CD4-positive, alpha-beta memory T cell (primary cell): ENCODE data around the gene GEN1. TPM values are rescaled to one million over a fixed set of nuclear protein-coding genes. Genes with fewer than 3 reads are reported as not detected.

Experiments used
- CTCF ChIA-PET: fragments of 350-600 bp; sonication (Branson Sonifier 250); formaldehyde crosslinking; loops from one replicate; lab custom pipeline; 2021; ENCODE audit warnings: inconsistent platforms; ENCODE audit not compliant: partially characterized antibody; lab: Charles Lee
- POLR2A ChIA-PET: fragments of 350-600 bp; sonication (Branson Sonifier 250); formaldehyde crosslinking; loops from one replicate; lab custom pipeline; 2021; ENCODE audit not compliant: partially characterized antibody; lab: Charles Lee
- DNase-seq, 5 donors: peaks; one replicate each; pipeline versions ENCODE4 v3.0.0 to v3.0.0-alpha.2; 2020 to 2022; ENCODE audit warnings: mixed read lengths in 1 of 5
- H3K27ac ChIP-seq: one replicate; pipeline ENCODE4 v1.7.0; 2013; ENCODE audit warnings: low read depth, low read length
- H3K27me3 ChIP-seq: 2 replicates; pipeline ENCODE4 v1.7.0; 2013; ENCODE audit warnings: mild to moderate bottlenecking, low read length, moderate library complexity; ENCODE audit not compliant: insufficient read depth
- H3K36me3 ChIP-seq: 2 replicates; pipeline ENCODE4 v1.7.0; 2013; ENCODE audit warnings: mild to moderate bottlenecking, low read length, moderate library complexity; ENCODE audit not compliant: insufficient read depth
- H3K4me1 ChIP-seq: 2 replicates; pipeline ENCODE4 v1.7.0; 2013; ENCODE audit warnings: mild to moderate bottlenecking, low read length, moderate library complexity; ENCODE audit not compliant: insufficient read depth
- H3K4me3 ChIP-seq, 2 donors: one replicate each; pipeline ENCODE4 v1.7.0; 2013; ENCODE audit warnings: low read length in 2 of 2, mild to moderate bottlenecking in 1 of 2
- H3K9me3 ChIP-seq, 2 donors: one replicate each; pipeline ENCODE4 v1.7.0; 2013; ENCODE audit warnings: low read length in 2 of 2, control low read depth in 1 of 2; ENCODE audit not compliant: control insufficient read depth in 1 of 2
- H3K27ac Mint-ChIP-seq, 7 donors: one replicate each; pipeline ENCODE4 v1.8.0; 2020 to 2021; ENCODE audit warnings: mixed read lengths in 7 of 7, mild to moderate bottlenecking in 6 of 7, inconsistent platforms in 3 of 7, moderate library complexity in 3 of 7
- H3K27me3 Mint-ChIP-seq, 2 donors: one replicate each; pipeline ENCODE4 v1.8.0; 2020 to 2021; ENCODE audit warnings: mixed read lengths in 2 of 2
- H3K36me3 Mint-ChIP-seq, 2 donors: one replicate each; pipeline ENCODE4 v1.8.0; 2020 to 2021; ENCODE audit warnings: mixed read lengths in 2 of 2, inconsistent platforms in 1 of 2, mild to moderate bottlenecking in 1 of 2
- H3K4me1 Mint-ChIP-seq, 4 donors: one replicate each; pipeline ENCODE4 v1.8.0; 2020 to 2021; ENCODE audit warnings: mixed read lengths in 4 of 4, mild to moderate bottlenecking in 1 of 4
- H3K4me3 Mint-ChIP-seq, 8 donors: one replicate each; pipeline ENCODE4 v1.8.0; 2020 to 2021; ENCODE audit warnings: mixed read lengths in 8 of 8, mild to moderate bottlenecking in 7 of 8, moderate library complexity in 6 of 8, inconsistent platforms in 3 of 8
- H3K9me3 Mint-ChIP-seq, 8 donors: one replicate each; pipeline ENCODE4 v1.8.0; 2020 to 2021; ENCODE audit warnings: mixed read lengths in 8 of 8, mild to moderate bottlenecking in 5 of 8, inconsistent platforms in 3 of 8, moderate library complexity in 1 of 8
- intact Hi-C: fragments of 100-400 bp; cut with micrococcal nuclease; formaldehyde crosslinking; loops from one replicate; pipeline ENCODE4 v1.15.1; 2023
- polyA plus RNA-seq, 2 donors: library from polyadenylated mRNA; unstranded; fragments of 300-500 nt; fragmentation: Illumina TruSeq; gene quantifications; one replicate each; pipeline ENCODE4 v1.2.3, GENCODE V29; 2021
- total RNA-seq, 2 experiments: library from RNA; stranded (reverse); gene quantifications; one replicate each; pipeline ENCODE4 v1.2.3, GENCODE V29; 2021

The GEN1 gene
- total and polyA plus RNA-seq, 4 experiments from 2014 or later, result 0.22 to 6.2 (median 3.4) TPM

DNA sequence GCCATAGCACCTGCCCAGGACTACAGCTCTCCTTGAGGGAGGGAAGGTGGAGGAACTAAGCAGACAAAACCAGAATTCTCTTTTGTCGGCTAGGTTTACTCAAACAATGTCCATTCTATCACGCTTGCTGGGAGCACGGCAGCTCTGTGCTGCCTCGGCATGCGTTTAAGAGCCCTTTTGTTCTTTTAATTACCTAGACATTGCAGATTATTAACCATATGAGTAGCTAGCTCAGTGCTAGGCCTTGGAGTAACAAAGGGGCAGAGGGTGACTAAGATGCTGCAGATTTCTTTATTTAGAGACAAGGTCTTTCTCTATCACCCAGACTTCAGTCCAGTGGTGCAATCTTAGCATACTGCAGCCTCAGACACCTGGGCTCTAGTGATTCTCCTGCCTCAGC is 73.4 kb downstream of the GEN1 start:
- Mint-ChIP-seq H3K27me3 (peaks cover 32 to 41% of the 10 kb centered on the region in 2 donors), H3K36me3 (no peaks in the 10 kb centered on the region), H3K9me3 (peaks cover 0 to 7% (median 0%) of the 10 kb centered on the region in 8 donors), H3K27ac (no peak overlapping the region), H3K4me3 (no peak overlapping the region), H3K4me1 (peaks cover 0 to 11% (median 2%) of the 10 kb centered on the region in 4 donors)
- peaks cover 9% of the 10 kb centered on the region for H3K27me3 ChIP-seq
- no peaks in the 10 kb centered on the region for H3K9me3 ChIP-seq
- ChIA-PET POLR2A (no interaction called here), CTCF (interaction anchor here (0.9 kb wide), 1 partner anchor 11 kb away, joined by 3 read pairs; the partner anchor contains the start of gene MSGN1)
- H3K36me3 ChIP-seq, result no peaks in the 10 kb centered on the region
- H3K4me1 ChIP-seq, result no peaks in the 10 kb centered on the region
- no peak overlapping the region for H3K27ac ChIP-seq
- no peak overlapping the region for H3K4me3 ChIP-seq
- DNase-seq, result no peak
- intact Hi-C loops, result no loop called here

DNA sequence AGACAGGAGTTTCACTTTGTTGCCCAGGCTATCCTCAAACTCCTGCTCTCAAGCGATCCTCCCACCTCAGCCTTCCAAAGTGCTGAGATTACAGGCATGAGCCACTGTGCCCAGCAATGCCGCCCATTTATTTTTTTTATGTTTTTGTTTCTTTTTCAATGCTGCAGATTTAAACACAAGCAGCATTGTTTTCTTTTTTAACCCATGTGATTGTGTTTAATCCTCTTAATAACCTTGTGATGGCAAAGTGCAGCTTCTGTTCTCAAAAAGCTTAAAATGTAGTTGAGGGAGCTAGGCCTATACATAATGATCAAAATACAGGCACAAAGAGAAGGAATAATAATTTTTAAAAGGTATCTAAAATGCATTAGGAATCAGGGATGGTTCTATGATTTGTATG is 73.8 kb downstream of the GEN1 start:
- ChIA-PET CTCF (interaction anchor here (0.9 kb wide), 1 partner anchor 12 kb away, joined by 3 read pairs; the partner anchor contains the start of gene MSGN1), POLR2A (no interaction called here)
- H3K9me3 ChIP-seq, result no peaks in the 10 kb centered on the region
- intact Hi-C loops, result no loop called here
- no peaks in the 10 kb centered on the region for H3K36me3 ChIP-seq
- peaks cover 32 to 40% of the 10 kb centered on the region in 2 donors for H3K27me3 Mint-ChIP-seq
- no peaks in the 10 kb centered on the region for H3K36me3 Mint-ChIP-seq
- H3K4me3 Mint-ChIP-seq, result no peak overlapping the region
- peaks cover 0 to 11% (median 2%) of the 10 kb centered on the region in 4 donors for H3K4me1 Mint-ChIP-seq
- no peak overlapping the region for H3K27ac Mint-ChIP-seq
- DNase-seq, result no peak
- no peaks in the 10 kb centered on the region for H3K4me1 ChIP-seq
- peaks cover 9% of the 10 kb centered on the region for H3K27me3 ChIP-seq
- no peak overlapping the region for H3K27ac ChIP-seq
- H3K4me3 ChIP-seq, result no peak overlapping the region
- H3K9me3 Mint-ChIP-seq, result peaks cover 0 to 7% (median 0%) of the 10 kb centered on the region in 8 donors

DNA sequence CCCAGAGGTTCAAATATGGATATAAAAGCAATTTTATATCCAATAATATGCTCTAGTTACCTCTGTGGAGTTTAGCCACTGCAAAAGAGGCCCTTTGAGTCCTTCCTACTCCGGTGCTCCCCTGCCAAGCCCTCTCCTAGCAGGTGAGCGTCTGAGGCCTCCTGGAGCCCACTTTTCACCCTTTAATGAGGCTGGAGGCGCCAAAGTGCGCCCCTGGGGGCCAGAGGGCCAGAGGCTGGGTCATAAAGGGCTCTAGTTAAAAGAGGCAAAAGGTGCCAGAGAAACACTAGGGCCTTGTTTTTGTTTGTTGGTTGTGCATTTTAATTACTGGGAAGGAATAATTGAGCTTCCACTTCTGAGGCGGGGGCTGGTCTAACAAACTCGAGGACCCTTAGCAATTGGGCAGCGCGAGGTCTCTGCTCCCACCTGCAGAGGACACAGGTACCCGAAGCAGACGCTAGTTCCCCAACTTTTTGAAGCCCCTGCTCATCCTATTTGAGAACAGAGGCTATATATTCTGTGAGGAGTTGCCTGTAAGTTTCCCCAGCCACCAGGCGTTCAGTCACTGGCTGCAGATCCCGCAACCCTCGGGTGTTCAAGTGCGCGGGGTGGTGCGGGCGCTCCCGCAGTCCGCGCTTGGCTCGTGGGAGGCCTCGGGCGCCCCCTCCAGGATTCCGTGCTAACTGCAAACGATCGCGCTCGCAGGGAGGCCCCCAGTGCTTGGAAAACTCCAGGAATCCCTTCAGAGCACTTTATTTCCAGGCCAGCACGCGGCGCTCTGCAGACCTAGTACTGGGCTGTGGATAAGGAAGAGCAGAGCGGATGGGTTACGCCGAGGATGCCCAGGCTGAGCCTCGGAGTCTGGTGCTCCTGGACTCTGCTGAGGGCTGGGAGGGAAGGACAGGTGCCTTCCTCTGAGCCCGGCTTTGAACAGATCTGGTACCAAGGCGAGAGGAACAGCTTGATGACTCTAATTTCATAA is 76.4 kb downstream of the GEN1 start:
- Histone ChIP-seq H3K36me3 (no peaks in the 10 kb centered on the region), H3K9me3 (no peaks in the 10 kb centered on the region), H3K4me3 (no peak overlapping the region), H3K4me1 (no peaks in the 10 kb centered on the region), H3K27me3 (peaks cover 9% of the 10 kb centered on the region), H3K27ac (no peak overlapping the region)
- no peaks in the 10 kb centered on the region for H3K36me3 Mint-ChIP-seq
- peaks cover 0 to 11% (median 2%) of the 10 kb centered on the region in 4 donors for H3K4me1 Mint-ChIP-seq
- H3K27ac Mint-ChIP-seq, result no peak overlapping the region
- peaks cover 0 to 7% (median 0%) of the 10 kb centered on the region in 8 donors for H3K9me3 Mint-ChIP-seq
- peak in 2 of 5 donors; percentile 4 to 12 for DNase-seq
- POLR2A ChIA-PET, result no interaction called here
- H3K4me3 Mint-ChIP-seq, result peak overlapping the region in 2 of 8 donors; percentile 4 to 43
- CTCF ChIA-PET, result interaction anchor here (1.0 kb wide), 1 partner anchor 112 kb away, joined by 6 read pairs; no protein-coding TSS in a partner anchor
- peaks cover 26 to 32% of the 10 kb centered on the region in 2 donors for H3K27me3 Mint-ChIP-seq
- intact Hi-C loops, result loop anchor here (10.0 kb wide), 1 partner anchor 116 kb away; no protein-coding TSS in a partner anchor

DNA sequence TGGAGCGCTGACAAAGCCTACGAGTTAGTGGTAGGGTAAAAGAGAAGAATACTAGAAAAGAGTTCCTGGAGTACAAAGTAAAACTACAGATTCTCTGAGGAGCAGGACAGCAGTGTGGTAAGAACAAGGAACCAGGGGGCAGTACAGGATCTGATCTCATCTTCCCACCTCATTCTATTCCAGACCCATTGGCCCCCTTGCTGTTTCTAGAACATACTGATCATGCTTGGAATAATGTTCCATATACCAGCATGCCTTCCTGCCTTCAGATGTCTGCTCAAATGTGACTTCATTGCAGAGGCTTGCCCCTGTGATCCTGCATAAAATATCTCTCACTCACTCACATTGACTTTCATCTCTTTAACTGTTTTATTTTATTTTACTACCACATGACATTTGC is 81.6 kb downstream of the GEN1 start:
- peaks cover 0 to 1% (median 0%) of the 10 kb centered on the region in 8 donors for H3K9me3 Mint-ChIP-seq
- H3K4me1 ChIP-seq, result no peaks in the 10 kb centered on the region
- CTCF ChIA-PET, result no interaction called here
- no peak overlapping the region for H3K4me3 ChIP-seq
- H3K4me1 Mint-ChIP-seq, result peaks cover 0 to 7% (median 2%) of the 10 kb centered on the region in 4 donors
- no peak overlapping the region for H3K27ac ChIP-seq
- peaks cover 9 to 15% of the 10 kb centered on the region in 2 donors for H3K27me3 Mint-ChIP-seq
- peaks cover 6% of the 10 kb centered on the region for H3K27me3 ChIP-seq
- intact Hi-C loops, result loop anchor here (10.0 kb wide), 1 partner anchor 121 kb away; no protein-coding TSS in a partner anchor
- no peaks in the 10 kb centered on the region for H3K36me3 Mint-ChIP-seq
- H3K9me3 ChIP-seq, result no peaks in the 10 kb centered on the region
- H3K27ac Mint-ChIP-seq, result no peak overlapping the region
- DNase-seq, result no peak
- H3K36me3 ChIP-seq, result no peaks in the 10 kb centered on the region
- POLR2A ChIA-PET, result no interaction called here
- no peak overlapping the region for H3K4me3 Mint-ChIP-seq

Other genes with a start within 250 kb of the GEN1 start
- gene RAD51AP2, start 235.7 kb upstream of the GEN1 start, total RNA-seq, result not detected
- not detected for gene RAD51AP2, start 235.7 kb upstream of the GEN1 start, polyA plus RNA-seq
- not detected for gene VSNL1, start 213.4 kb upstream of the GEN1 start, total RNA-seq
- not detected for gene VSNL1, start 213.4 kb upstream of the GEN1 start, polyA plus RNA-seq
- 10 to 100 TPM; 19.1 to 19.2 TPM for gene SMC6, start 328 bp upstream of the GEN1 start, total RNA-seq
- 10 to 100 TPM in 1 of 2 donors, 1 to 10 TPM in 1; 4.8 to 15.8 TPM for gene SMC6, start 328 bp upstream of the GEN1 start, polyA plus RNA-seq
- not detected for gene MSGN1, start 62.3 kb downstream of the GEN1 start, total RNA-seq
- gene MSGN1, start 62.3 kb downstream of the GEN1 start, polyA plus RNA-seq, result not detected
- not detected for gene KCNS3, start 124.5 kb downstream of the GEN1 start, total RNA-seq
- not detected for gene KCNS3, start 124.5 kb downstream of the GEN1 start, polyA plus RNA-seq